Fibroblast of skin of scalp (primary cell): ENCODE measurements around the gene HSBP1L1.
"Not testable (repeated sequence)": the region's sequence is repeated elsewhere in the genome, so short reads cannot be mapped to it uniquely, and the experiment has no call there.

ENCODE experiments used
- DNase-seq: peaks from one replicate; pipeline ENCODE4 v3.0.0-alpha.2; 2013

Gene HSBP1L1

DNA sequence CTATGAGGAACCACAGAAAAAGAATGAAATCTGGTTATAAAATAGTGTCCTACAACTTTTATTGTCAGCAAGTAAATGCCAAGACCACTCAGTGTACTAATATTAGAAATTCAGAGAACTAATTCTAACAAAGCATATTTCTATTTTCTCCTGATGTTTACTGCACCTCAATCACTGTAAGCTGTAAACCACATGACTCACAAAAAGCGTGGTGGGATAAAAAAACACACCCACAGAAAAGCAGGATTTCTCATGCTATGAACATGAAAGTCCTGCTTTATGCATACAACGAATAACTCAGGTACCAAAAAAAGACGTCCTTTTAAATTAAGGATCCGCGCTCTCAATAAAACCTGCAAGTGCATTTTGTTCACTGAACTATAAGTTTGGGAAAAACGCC is 23.1 kb downstream of the HSBP1L1 start:
- DNase-seq: no peak

GRCh38 chr18:79988071-79988450 is 23.6 kb downstream of the HSBP1L1 start:
- DNase-seq: peak; percentile 43

- DNase-seq: peak; percentile 91
Observed at GRCh38 chr18:79988451-79989194, 24.2 kb downstream of the HSBP1L1 start, which contains the start of gene TXNL4A. Gene TXNL4A, minus strand, starts transcription at chr18:79988563. Its CDS starts 171 bp downstream, at chr18:79988392.

GRCh38 chr18:79989195-79989497 is 24.7 kb downstream of the HSBP1L1 start:
- no peak for DNase-seq

DNA sequence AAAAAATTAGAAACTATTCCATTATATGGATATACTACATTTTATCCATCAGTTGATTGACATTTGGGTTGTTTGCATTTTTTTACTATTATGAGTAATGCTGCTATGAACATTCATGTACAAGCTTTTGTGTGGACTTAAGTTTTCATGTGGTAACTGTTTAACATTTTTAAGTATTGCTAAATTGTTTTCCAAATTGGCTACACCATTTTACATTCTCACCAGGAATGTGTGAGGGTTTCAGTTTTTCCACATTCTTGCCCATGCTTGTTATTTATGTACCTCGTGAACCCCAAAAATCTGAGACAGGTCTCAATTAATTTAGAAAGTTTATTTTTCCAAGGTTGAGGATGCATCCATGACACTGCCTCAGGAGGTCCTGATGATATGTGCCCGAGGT is 27.1 kb downstream of the HSBP1L1 start:
- DNase-seq: peak; percentile 12

DNA sequence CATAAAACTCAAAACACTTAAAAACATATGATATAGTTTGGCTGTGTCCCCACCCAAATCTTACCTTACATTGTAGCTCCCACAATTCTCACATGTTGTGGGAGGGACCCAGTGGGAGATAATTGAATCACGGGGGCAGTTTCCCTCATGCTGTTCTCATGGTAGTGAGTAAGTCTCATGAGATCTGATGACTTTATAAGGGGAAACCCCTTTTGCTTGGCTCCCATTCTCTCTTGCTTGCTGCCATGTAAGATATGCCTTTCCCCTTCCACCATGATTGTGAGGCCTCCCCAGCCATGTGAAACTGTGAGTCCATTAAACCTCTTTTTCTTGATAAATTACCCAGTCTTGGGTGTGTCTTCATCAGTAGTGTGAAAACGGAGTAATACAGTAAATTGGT is 35.3 kb downstream of the HSBP1L1 start:
- not testable (repeated sequence) for DNase-seq

DNA sequence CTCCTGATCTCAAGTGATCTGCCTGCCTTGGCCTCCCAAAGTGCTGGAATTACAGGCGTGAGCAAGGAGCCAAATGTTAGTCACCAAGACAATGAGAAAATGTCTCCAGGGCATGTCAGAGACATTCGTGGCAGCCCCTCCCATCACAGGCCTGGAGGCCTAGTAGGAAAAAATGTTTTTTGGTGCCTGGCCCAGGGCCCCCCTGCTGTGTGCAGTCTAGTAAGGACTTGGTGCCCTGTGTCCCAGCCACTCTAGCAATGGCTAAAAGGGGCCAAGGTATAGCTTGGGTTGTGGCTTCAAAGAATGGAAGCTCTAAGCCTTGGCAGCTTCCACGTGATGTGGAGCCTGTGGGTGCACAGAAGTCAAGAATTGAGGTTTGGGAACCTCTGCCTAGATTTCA is 36.4 kb downstream of the HSBP1L1 start:
- DNase-seq: no peak

- no peak for DNase-seq
Observed at GRCh38 chr18:80002468-80002867, 38.0 kb downstream of the HSBP1L1 start.

GRCh38 chr18:80004600-80005342 is 40.3 kb downstream of the HSBP1L1 start:
- no peak for DNase-seq

- no peak for DNase-seq
Observed at GRCh38 chr18:80006724-80007123, 42.3 kb downstream of the HSBP1L1 start.

GRCh38 chr18:80009661-80010550 is 45.5 kb downstream of the HSBP1L1 start:
- DNase-seq: peak; percentile 94

GRCh38 chr18:80010551-80010906 is 46.1 kb downstream of the HSBP1L1 start:
- no peak for DNase-seq

- not testable (repeated sequence) for DNase-seq
Observed at GRCh38 chr18:80011496-80012137, 47.2 kb downstream of the HSBP1L1 start.

DNA sequence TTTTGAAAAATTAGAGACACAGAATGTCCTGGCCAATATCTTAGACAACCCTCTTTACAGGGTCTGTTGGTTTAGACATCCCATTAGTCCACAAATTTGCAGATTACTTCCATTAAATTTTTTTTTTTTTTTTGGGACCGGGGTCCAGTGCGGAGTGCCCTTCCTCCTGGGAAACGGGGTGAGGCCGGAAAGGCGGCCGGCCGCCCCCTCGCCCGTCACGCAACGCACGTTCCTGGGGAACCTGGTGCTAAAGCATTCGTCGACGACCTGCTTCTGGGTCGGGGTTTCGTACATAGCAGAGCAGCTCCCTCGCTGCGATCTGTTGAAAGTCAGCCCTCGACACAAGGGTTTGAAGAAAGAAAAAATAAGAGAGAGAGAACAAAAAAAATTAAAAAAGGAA is 48.3 kb downstream of the HSBP1L1 start:
- no peak for DNase-seq
